Esophagus (tissue), 2 donors: ENCODE measurements around the gene CYSRT1. TPM values are rescaled to one million over a fixed set of nuclear protein-coding genes. Genes with fewer than 3 reads are reported as not detected.

Source experiments
- H3K27ac ChIP-seq, 2 donors: one replicate each; pipeline ENCODE4 v1.5.1; 2013; ENCODE audit warnings: low read depth in 2 of 2, mild to moderate bottlenecking in 2 of 2, inconsistent platforms in 1 of 2, low read length in 1 of 2, moderate library complexity in 1 of 2
- H3K27me3 ChIP-seq, 2 donors: one replicate each; pipeline ENCODE4 v1.6.1; 2013; ENCODE audit warnings: low read length in 2 of 2, control low read depth in 1 of 2, mild to moderate bottlenecking in 1 of 2; ENCODE audit not compliant: insufficient read depth in 2 of 2, control insufficient read depth in 1 of 2
- H3K36me3 ChIP-seq, 2 donors: one replicate each; pipeline ENCODE4 v1.6.1; 2013; ENCODE audit warnings: low read length in 1 of 2; ENCODE audit not compliant: control insufficient read depth in 2 of 2, insufficient read depth in 2 of 2
- H3K4me1 ChIP-seq, 2 donors: one replicate each; pipeline ENCODE4 v1.6.1; 2013; ENCODE audit warnings: low read length in 1 of 2; ENCODE audit not compliant: control insufficient read depth in 2 of 2, insufficient read depth in 2 of 2
- H3K4me3 ChIP-seq, 2 donors: one replicate each; pipeline ENCODE4 v1.5.1; 2013; ENCODE audit warnings: low read length in 2 of 2, mild to moderate bottlenecking in 2 of 2, low read depth in 1 of 2, moderate library complexity in 1 of 2
- H3K9me3 ChIP-seq, 2 donors: one replicate each; pipeline ENCODE4 v1.6.1; 2013; ENCODE audit warnings: mild to moderate bottlenecking in 2 of 2, low read depth in 1 of 2, low read length in 1 of 2, moderate library complexity in 1 of 2; ENCODE audit not compliant: control insufficient read depth in 2 of 2, insufficient read depth in 1 of 2
- WGBS, 2 donors: extraction: QIAGEN DNeasy Blood & Tissue Kit; methylation state at CpG; one replicate each; pipeline ENCODE4 v1.1.7; 2013; 5-methylcytosine and 5-hydroxymethylcytosine counted together
- polyA plus RNA-seq, 2 donors: library from polyadenylated mRNA; stranded (reverse); fragments of 200-250 nt; gene quantifications; one replicate each; pipeline ENCODE4 v1.2.3, GENCODE V29; 2013
- donor health status: healthy with polysubstance abuse.
- donor health status: Bipolar disorder and iron deficiency.

Gene CYSRT1
- polyA plus RNA-seq, 2 donors = 334 to 342 TPM

DNA sequence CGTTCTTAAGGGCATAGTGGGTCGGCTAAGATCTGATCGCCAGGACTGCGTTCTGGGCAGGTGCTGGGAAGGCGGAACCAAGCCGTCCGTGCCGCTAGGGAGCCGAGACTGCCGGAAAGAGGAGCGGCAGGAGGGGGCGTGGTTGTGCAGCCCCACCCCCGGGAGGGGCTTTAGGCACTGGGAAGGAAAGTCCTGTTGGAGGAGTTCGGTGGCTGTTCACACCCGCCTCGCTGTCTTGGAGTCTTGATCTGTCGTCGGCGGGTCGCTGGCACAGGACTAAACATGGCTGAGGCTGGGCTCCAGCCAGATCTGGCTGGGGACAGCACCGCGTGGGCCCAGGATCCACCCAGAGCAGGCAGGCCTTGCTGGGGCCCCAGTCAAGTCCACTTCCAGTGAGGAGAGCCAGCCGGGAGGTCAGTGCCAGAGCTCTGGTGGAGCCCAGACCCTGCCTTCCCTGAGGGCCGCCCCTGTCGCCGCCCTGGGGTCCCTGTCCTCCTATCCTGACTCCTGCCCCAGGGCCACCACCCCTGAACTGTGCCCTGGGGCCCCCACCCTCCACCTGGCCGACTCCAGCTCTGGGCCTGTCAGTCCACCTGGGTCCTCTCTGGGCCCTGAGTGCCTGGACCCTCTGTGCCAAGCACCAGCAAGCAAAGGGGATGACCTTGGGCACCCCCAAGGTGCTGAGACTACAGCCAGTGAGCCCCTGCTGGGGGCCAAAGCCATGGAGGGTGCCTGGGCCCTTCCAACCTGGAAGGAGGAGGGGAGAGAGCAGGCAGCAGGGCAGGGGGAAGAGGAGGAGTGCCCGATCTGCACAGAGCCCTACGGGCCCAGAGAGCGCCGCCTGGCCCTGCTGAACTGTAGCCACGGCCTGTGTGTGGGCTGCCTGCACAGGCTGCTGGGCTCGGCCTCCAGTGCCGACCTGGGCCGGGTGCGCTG is 7.4 kb upstream of the CYSRT1 start:
- no peaks in the 10 kb centered on the region for H3K27me3 ChIP-seq
- H3K9me3 ChIP-seq = no peaks in the 10 kb centered on the region
- peak overlapping the region; percentile 86 to 91 for H3K27ac ChIP-seq
- WGBS, 2 donors = 43 to 44% methylated on average over 36 of the region's 36 CpGs
- H3K4me1 ChIP-seq = peaks cover 0 to 21% of the 10 kb centered on the region in 2 donors
- peaks cover 0 to 25% of the 10 kb centered on the region in 2 donors for H3K36me3 ChIP-seq
- peak overlapping the region; percentile 61 to 63 for H3K4me3 ChIP-seq

DNA sequence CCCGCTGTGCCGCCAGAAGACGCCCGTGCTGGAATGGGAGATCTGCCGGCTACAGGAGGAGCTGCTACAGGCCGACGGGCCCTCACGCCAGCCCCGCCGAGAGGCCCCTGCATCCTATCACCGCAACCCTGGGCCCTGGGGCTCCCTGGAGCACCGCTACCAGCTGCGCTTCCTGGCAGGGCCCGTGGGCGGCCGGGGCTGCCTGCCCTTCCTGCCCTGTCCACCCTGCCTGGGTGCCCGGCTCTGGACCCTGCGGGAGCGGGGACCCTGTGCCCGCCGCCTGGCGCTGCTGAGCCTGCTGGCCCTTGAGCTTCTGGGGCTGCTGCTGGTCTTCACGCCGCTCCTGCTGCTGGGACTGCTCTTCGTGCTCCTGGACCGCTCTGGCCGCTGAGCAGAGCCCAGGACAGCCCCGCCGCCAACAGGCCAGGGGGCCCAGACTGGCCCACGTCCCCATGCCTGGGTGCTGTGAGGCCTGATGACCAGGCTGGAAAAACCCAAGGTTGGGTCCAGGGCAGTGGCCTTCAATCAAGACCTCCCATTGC is 6.7 kb upstream of the CYSRT1 start:
- Histone ChIP-seq H3K9me3 (no peaks in the 10 kb centered on the region), H3K4me3 (peak overlapping the region; percentile 61 to 63), H3K27me3 (no peaks in the 10 kb centered on the region), H3K4me1 (peaks cover 0 to 26% of the 10 kb centered on the region in 2 donors), H3K27ac (peak overlapping the region; percentile 86 to 91), H3K36me3 (peaks cover 0 to 25% of the 10 kb centered on the region in 2 donors)
- WGBS, 2 donors = 68 to 75% methylated on average over 28 to 30 of the region's 30 CpGs

DNA sequence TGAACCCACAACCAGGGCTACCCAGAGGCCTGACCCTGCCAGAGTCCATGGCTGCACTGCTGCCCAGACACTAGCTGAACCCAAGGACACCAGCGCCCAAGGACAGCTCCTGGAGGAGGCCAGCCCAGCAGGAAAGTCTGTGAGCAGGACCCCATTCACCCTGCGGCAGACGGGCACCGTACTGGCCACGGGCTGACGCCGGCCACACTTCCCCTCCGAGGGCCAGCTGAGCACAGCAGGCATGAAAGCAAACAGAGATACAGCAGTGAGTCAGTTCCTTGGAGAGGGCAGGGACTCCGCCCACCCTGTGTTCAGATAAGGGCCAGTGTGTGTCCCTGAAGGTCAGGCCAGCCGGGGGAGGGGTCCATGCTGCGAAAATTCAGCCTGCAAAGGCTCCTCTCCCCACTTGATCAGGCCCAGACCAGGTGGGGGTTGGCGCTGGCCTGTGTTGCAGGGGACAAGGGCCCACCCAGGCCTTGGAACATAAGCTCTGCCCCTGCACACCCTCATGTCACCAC is 6.2 kb upstream of the CYSRT1 start:
- peak overlapping the region; percentile 61 to 63 for H3K4me3 ChIP-seq

DNA sequence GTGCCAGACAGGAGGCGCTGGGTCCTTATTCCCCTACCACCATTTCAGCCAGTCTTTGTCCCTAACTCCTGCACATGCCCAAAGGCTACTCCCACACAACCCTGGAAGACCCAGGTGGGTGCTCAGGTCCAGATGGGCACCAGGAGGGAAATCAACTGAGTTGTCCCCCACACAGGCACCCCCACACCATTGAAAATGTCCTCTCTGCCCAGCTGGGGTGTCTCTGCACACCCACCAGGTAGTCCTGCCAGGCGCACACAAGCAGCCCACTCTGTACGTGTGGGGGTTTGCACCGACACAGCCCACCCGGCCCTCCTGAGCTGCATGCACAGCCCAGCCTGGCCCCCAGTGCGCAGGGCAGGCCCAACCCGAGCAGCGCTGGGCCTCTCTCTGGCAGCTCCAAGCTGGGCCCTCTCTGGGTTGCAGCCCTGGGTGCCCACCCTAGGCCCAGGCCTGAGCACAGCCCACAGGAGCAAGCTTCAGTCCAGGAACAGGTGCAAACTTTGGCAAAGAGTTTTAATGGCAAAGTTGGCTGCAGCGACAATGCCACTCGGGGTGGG is 5.1 kb upstream of the CYSRT1 start:
- Histone ChIP-seq H3K9me3 (no peaks in the 10 kb centered on the region), H3K4me1 (peaks cover 0 to 29% of the 10 kb centered on the region in 2 donors), H3K36me3 (peaks cover 0 to 21% of the 10 kb centered on the region in 2 donors), H3K4me3 (no peak overlapping the region), H3K27me3 (no peaks in the 10 kb centered on the region), H3K27ac (no peak overlapping the region)
- WGBS, 2 donors = 89 to 91% methylated on average over 10 of the region's 10 CpGs

More for the DNA sequence above, 6.2 kb upstream of the CYSRT1 start:
- Histone ChIP-seq H3K4me1 (peaks cover 0 to 26% of the 10 kb centered on the region in 2 donors), H3K27me3 (no peaks in the 10 kb centered on the region), H3K27ac (peak overlapping the region; percentile 1 to 91), H3K36me3 (peaks cover 0 to 25% of the 10 kb centered on the region in 2 donors), H3K9me3 (no peaks in the 10 kb centered on the region)
- WGBS, 2 donors = 53 to 66% methylated on average over 12 of the region's 12 CpGs

DNA sequence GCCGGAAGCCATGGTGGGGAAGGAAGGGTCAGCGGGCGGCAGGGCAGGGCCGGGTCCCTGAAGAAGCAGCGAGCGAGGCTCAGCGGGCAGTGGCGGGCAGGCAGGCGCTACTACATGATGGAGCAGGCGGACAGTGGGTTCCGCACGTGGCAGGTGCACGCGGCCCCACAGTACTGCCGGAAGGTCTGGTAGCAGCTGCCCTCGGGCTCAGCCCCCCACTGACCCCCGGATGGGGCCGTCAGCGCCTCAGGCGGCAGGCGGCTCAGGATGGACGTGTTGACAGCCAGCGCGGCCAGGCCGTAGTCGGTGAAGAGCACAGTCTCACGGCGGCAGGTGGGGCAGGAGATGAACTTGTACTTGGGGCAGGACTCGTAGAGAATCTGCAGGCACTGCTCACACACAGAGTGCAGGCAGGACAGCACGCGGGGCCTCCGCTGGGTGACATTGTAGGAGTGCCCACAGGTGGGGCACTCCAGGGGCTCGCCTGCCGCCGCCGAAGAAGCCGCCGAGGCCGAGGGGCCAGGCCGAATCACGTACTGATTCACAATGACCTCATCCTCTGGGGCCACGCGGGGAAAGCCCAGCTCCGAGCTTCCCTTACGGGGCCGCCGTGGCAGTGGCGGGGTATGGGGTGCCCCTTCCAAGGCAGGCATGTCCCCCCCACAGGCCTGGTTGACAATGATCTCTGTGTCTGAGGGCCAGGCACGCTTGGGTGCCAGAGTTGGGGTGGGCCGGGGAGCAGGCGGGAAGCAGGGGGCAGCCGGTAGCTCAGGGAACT is 4.5 kb upstream of the CYSRT1 start:
- Histone ChIP-seq H3K9me3 (no peaks in the 10 kb centered on the region), H3K4me3 (no peak overlapping the region), H3K27me3 (no peaks in the 10 kb centered on the region), H3K4me1 (peaks cover 0 to 32% of the 10 kb centered on the region in 2 donors), H3K27ac (no peak overlapping the region), H3K36me3 (peaks cover 0 to 17% of the 10 kb centered on the region in 2 donors)
- WGBS, 2 donors = 89 to 91% methylated on average over 41 to 52 of the region's 52 CpGs

DNA sequence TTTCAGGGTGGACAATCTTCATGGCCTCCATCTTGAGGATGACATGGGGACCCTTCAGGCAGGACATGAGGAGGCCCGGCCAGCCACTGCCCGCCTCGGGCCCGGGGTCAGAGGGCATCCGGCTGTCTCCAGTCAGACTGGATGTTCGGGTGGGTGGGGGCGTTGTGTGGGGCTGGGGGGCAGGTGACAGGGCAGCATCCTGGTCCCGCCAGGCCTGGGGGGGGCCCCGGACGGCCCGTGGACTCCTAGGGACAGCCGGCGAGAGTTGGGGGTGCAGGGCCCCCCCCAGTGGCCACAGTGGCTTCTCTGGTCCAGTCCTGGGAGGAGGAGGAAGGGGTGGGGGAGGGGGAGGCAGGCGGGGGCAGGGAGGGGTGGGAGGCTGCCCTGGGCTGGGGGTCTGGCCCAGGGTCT is 3.9 kb upstream of the CYSRT1 start:
- H3K36me3 ChIP-seq = peaks cover 0 to 21% of the 10 kb centered on the region in 2 donors
- 79 to 82% methylated on average over 13 to 14 of the region's 14 CpGs for WGBS, 2 donors
- no peaks in the 10 kb centered on the region for H3K27me3 ChIP-seq
- H3K27ac ChIP-seq = no peak overlapping the region
- H3K9me3 ChIP-seq = no peaks in the 10 kb centered on the region
- H3K4me1 ChIP-seq = peaks cover 0 to 35% of the 10 kb centered on the region in 2 donors
- H3K4me3 ChIP-seq = peak overlapping the region in 1 of 2 donors; percentile 66

DNA sequence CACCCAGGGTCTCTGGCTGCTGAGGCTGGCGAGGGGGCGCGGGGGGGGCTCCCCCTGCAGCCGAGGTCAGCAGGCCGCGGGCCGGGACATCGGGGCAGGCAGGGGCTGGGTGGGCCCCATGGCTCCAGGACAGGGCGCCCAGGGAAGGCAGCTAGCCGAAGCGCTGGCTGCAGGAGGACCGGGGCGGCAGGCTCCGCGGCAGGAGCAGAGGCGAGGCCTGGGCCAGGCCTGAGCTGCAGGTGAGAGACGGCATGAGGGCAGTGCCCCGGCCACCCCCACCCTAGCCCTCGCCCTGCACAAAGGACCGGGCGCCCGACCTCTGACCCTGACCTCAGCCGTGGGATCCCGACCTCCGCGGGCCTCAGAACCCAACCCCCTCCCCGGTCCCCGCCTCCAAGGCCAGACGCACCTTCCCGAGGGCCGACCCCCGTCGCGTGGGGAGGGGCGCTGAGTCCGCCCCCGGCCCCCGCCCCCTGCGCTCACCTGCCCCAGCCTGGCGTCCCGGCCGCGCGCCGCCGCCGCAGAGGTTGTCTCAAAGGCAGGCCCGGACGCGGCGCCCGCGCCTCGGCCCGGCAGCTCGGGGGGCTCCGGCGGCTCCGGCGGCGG is 3.4 kb upstream of the CYSRT1 start:
- Histone ChIP-seq H3K4me3 (peak overlapping the region; percentile 36 to 66), H3K27me3 (no peaks in the 10 kb centered on the region), H3K4me1 (peaks cover 0 to 37% of the 10 kb centered on the region in 2 donors), H3K27ac (peak overlapping the region; percentile 96), H3K36me3 (peaks cover 0 to 19% of the 10 kb centered on the region in 2 donors), H3K9me3 (no peaks in the 10 kb centered on the region)
- 6 to 7% methylated on average over 31 to 61 of the region's 61 CpGs for WGBS, 2 donors

DNA sequence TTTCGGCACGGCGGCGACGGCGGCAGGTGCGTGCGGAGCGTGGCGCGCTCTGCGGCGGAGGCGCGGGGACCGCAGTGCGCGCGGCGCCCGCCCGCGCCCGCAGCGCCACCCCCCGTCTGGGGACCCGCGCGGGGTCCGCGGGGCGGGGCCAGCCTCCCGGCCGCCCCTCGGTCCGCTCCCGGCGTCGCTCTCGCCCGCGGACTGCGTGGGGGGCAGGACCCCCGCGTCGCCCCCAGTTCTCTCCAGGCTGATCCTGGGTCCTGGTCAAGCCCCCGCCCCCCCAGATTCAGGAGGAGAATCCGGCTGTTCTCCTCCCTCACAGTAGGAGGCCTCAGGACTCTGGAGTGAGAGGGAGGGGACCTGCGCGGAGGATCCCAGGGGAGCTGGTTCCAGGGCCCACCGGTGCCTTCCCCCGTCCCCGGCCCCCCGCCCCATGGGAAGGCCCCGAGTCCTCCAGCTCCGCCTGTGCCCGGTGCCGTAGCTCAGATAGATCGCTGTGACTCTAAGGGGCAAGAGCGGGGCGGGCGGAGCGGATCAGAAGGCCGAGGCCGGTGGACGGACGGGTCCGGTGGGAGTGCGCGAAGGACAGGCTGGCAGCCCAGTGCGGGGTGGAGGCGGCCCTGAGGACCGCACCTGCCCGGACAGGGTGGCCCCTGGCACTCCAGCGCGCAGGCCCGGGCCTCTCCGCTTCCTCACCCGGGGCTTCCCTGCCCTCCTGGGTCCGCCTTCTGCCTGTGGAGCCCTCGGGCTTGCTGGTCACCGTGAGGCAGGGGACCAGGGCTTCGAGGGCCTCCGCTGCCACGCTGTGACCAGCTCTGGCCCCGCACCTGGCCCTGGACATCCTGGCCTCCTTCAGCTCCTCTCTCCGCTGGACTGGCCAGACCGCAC is 2.5 kb upstream of the CYSRT1 start, which contains the start of gene RNF208:
RNF208 (minus strand) TSS at position 51 of the 888 bp plus-strand sequence. CDS start 1,028 bp downstream, outside the sequence.
- Histone ChIP-seq H3K27ac (peak within 1 kb of the TSS; percentile 96), H3K4me1 (peaks cover 0 to 39% of the 10 kb centered on the region in 2 donors), H3K9me3 (no peaks in the 10 kb centered on the region), H3K27me3 (no peaks in the 10 kb centered on the region), H3K36me3 (peaks cover 0 to 18% of the 10 kb centered on the region in 2 donors), H3K4me3 (peak within 1 kb of the TSS; percentile 52 to 66)
- WGBS, 2 donors = 4 to 6% methylated on average over 40 to 88 of the region's 88 CpGs
